Mesendoderm (in vitro differentiated cells): Measurements from ENCODE around the gene EYA2.

Experiments
- DNase-seq: peaks from one replicate; pipeline ENCODE4 v3.0.0; 2013
- H2AK5ac ChIP-seq: 2 replicates; pipeline ENCODE4 v1.6.1; 2013; ENCODE audit warnings: low read length, inconsistent platforms
- H2BK120ac ChIP-seq: 2 replicates; pipeline ENCODE4 v1.6.1; 2013; ENCODE audit warnings: low read depth, mild to moderate bottlenecking, low read length, moderate library complexity, mixed read lengths
- H2BK15ac ChIP-seq: replicated peaks from 2 replicates; pipeline ENCODE4 v1.6.1; 2013; ENCODE audit warnings: low read depth, mild to moderate bottlenecking, moderate library complexity
- H2BK5ac ChIP-seq: 2 replicates; pipeline ENCODE4 v1.6.1; 2013; ENCODE audit warnings: low read length, inconsistent platforms
- H3K18ac ChIP-seq: 2 replicates; pipeline ENCODE4 v1.6.1; 2013; ENCODE audit warnings: mild to moderate bottlenecking, low read length, mixed read lengths
- H3K23ac ChIP-seq: one replicate; pipeline ENCODE4 v1.6.1; 2013; ENCODE audit warnings: low read length
- H3K27ac ChIP-seq: 2 replicates; pipeline ENCODE4 v1.5.1; 2013; ENCODE audit warnings: low read depth, mild to moderate bottlenecking, inconsistent platforms, low read length, moderate library complexity
- H3K27me3 ChIP-seq: 2 replicates; pipeline ENCODE4 v1.6.1; 2013; ENCODE audit warnings: low read length, control low read depth, mild to moderate bottlenecking, inconsistent platforms; ENCODE audit not compliant: insufficient read depth, poor library complexity
- H3K36me3 ChIP-seq: 2 replicates; pipeline ENCODE4 v1.6.1; 2013; ENCODE audit warnings: low read length, inconsistent platforms; ENCODE audit not compliant: control insufficient read depth, insufficient read depth
- H3K4ac ChIP-seq: one replicate; pipeline ENCODE4 v1.6.1; 2013; ENCODE audit warnings: low read depth, mild to moderate bottlenecking, low read length, moderate library complexity
- H3K4me1 ChIP-seq: 2 replicates; pipeline ENCODE4 v1.6.1; 2013; ENCODE audit warnings: low read depth, low read length, inconsistent platforms; ENCODE audit not compliant: control insufficient read depth
- H3K4me2 ChIP-seq: 2 replicates; pipeline ENCODE4 v1.6.1; 2013; ENCODE audit warnings: low read length
- H3K4me3 ChIP-seq: 2 replicates; pipeline ENCODE4 v1.5.1; 2013; ENCODE audit warnings: mild to moderate bottlenecking, low read length
- H3K56ac ChIP-seq: one replicate; pipeline ENCODE4 v1.6.1; 2013; ENCODE audit warnings: low read length
- H3K79me1 ChIP-seq: 2 replicates; pipeline ENCODE4 v1.6.1; 2013; ENCODE audit warnings: low read length, inconsistent platforms
- H3K79me2 ChIP-seq: 2 replicates; pipeline ENCODE4 v1.6.1; 2013; ENCODE audit warnings: mild to moderate bottlenecking, low read length; ENCODE audit not compliant: control insufficient read depth, insufficient read depth
- H3K9ac ChIP-seq: 2 replicates; pipeline ENCODE4 v1.6.1; 2013; ENCODE audit warnings: low read length, inconsistent platforms
- H4K5ac ChIP-seq: one replicate; pipeline ENCODE4 v1.6.1; 2013; ENCODE audit warnings: low read length
- H4K8ac ChIP-seq: one replicate; pipeline ENCODE4 v1.6.1; 2013; ENCODE audit warnings: low read depth, mild to moderate bottlenecking, control low read depth, low read length, moderate library complexity
- WGBS: extraction: QIAGEN DNeasy Blood & Tissue Kit; methylation state at CpG from one replicate; pipeline ENCODE4 v1.1.7; 2013; ENCODE audit warnings: low lambda C conversion rate, missing lambda C conversion rate; ENCODE audit not compliant: insufficient coverage; ENCODE audit errors: extremely low coverage; 5-methylcytosine and 5-hydroxymethylcytosine counted together

Gene EYA2

DNA sequence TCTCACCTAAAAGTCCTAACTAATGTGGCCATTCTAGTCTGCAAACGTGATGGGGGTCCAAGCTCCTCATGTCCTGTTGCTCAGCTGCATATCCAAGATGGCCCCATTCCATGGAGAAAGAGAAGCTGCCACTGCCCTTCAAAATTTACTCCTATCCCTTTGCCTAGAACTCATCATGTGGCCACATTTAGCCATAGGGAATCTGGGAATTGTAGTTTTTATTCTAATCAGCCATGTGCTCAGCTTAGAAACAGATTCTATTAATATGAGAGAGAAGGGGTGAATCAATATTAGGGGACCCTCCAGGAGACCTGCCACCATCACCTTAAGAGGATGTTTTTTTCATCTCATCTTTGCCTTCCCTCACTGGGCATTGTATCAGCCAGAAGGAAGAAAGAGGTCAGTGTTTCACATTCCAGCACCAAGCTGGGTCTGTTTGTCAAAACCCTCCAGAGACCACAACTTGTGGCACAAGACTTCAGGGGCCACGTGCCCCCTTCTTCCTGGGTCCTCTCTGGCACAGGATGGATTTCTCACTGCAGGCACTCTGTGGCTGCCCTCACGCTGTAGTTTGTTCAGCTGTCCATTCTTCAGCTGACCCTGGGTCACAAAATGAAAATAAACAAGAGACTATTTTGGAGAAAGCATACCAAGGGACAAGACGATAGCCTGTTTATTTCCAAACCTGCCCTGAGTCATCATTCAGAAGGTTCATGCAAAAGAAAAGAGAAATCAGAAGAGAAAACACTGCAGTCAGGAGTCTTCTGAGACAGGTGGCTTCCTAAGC, 172.0 kb downstream of the EYA2 start:
- Histone ChIP-seq H3K4me2 (no peak overlapping the region), H2BK120ac (no peak overlapping the region), H2AK5ac (no peak overlapping the region), H3K18ac (no peak overlapping the region), H3K79me2 (no peaks in the 10 kb centered on the region), H3K56ac (no peak overlapping the region), H3K9ac (no peak overlapping the region), H3K27ac (no peak overlapping the region), H2BK15ac (no peak overlapping the region), H4K8ac (no peak overlapping the region), H3K27me3 (no peaks in the 10 kb centered on the region), H3K79me1 (no peaks in the 10 kb centered on the region), H2BK5ac (no peak overlapping the region), H4K5ac (no peak overlapping the region), H3K4me3 (no peak overlapping the region), H3K4me1 (no peaks in the 10 kb centered on the region), H3K36me3 (no peaks in the 10 kb centered on the region), H3K23ac (no peak overlapping the region), H3K4ac (no peak overlapping the region)
- WGBS = no CpG with 5 or more reads among the region's 4 CpGs
- DNase-seq = no peak

DNA sequence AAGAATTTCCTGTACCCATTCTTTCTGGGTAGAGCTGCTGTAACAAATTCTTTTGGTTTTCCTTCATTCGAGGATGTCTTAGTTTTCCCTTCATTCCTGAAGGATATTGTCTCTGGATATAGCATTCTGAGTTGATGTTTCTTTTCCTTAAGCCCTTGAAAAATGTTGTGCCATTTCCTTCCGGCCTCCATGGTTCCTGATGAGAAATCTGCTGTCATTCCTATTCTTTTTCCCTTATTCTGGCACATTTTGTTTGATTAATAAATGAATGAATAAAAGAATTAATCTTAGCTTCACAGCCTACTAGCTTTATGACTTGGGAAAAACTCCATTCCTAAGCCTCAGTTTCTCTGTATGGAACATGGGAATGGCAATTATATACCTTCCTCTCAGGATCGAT, 173.1 kb downstream of the EYA2 start:
- no peaks in the 10 kb centered on the region for H3K36me3 ChIP-seq
- no peak overlapping the region for H2AK5ac ChIP-seq
- no peak overlapping the region for H3K23ac ChIP-seq
- no peak overlapping the region for H3K9ac ChIP-seq
- H3K79me2 ChIP-seq = no peaks in the 10 kb centered on the region
- no peak overlapping the region for H3K4me2 ChIP-seq
- no CpG with 5 or more reads among the region's 3 CpGs for WGBS
- H3K27ac ChIP-seq = no peak overlapping the region
- no peak overlapping the region for H2BK15ac ChIP-seq
- DNase-seq = no peak
- no peak overlapping the region for H3K56ac ChIP-seq
- H2BK120ac ChIP-seq = no peak overlapping the region
- H3K4me1 ChIP-seq = no peaks in the 10 kb centered on the region
- no peak overlapping the region for H3K4ac ChIP-seq
- no peak overlapping the region for H3K4me3 ChIP-seq
- no peak overlapping the region for H3K18ac ChIP-seq
- H4K8ac ChIP-seq = no peak overlapping the region
- no peak overlapping the region for H4K5ac ChIP-seq
- no peaks in the 10 kb centered on the region for H3K27me3 ChIP-seq
- H2BK5ac ChIP-seq = no peak overlapping the region
- H3K79me1 ChIP-seq = no peaks in the 10 kb centered on the region

DNA sequence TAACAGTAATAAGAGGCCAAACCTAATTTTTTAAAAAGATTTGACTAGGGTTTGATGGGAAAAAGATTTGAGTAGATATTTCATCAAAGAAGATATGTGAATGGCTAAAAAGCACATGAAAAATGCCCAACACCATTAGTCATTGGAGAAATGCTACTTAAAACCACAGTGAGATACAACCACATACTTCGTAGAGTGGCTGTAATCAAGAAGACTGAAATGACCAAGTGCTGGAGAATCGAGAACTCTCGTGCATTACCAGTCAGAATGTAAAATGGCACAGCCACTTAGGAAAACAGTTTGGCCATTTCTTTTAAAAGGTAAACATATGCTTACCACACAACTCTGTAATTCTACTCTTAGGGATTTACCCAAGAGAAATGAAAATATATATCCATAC, 175.5 kb downstream of the EYA2 start:
- Histone ChIP-seq H3K4ac (no peak overlapping the region), H3K4me3 (no peak overlapping the region), H3K27me3 (no peaks in the 10 kb centered on the region), H4K5ac (no peak overlapping the region), H3K36me3 (no peaks in the 10 kb centered on the region), H3K23ac (no peak overlapping the region), H2BK15ac (no peak overlapping the region), H3K56ac (no peak overlapping the region), H3K4me2 (no peak overlapping the region), H3K79me2 (no peaks in the 10 kb centered on the region), H2AK5ac (no peak overlapping the region), H3K4me1 (no peaks in the 10 kb centered on the region), H3K27ac (no peak overlapping the region), H2BK5ac (no peak overlapping the region), H3K9ac (no peak overlapping the region), H3K18ac (no peak overlapping the region), H4K8ac (no peak overlapping the region), H2BK120ac (no peak overlapping the region), H3K79me1 (no peaks in the 10 kb centered on the region)
- no CpG with 5 or more reads among the region's 3 CpGs for WGBS
- no peak for DNase-seq

DNA sequence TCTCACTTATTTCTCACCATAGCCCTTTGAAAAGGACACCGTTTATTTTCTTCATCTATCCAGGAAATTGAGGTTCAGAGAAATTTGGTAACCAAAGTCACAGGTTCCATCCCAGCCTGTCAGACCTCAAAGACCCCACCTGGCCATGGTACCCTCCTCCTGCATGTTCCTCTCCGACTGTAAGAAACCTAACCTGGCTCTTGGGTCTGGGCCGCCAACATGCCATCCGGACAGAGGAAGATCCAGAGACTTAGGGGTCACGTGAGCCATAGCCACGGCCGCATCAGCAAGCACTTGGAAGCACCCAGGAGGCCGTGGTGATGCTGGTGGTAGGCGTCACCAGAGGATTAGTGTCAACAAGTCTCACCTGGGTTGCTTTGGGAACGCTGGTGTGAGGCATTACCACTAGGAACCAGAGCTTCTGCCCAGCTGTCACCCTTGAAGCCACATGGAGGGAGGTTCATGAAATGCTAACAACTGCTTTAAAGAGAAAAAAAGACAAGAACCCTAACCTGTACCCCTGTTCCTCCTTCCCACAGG, 177.1 kb downstream of the EYA2 start:
- no CpG with 5 or more reads among the region's 10 CpGs for WGBS
- H4K5ac ChIP-seq = no peak overlapping the region
- H3K23ac ChIP-seq = no peak overlapping the region
- no peak overlapping the region for H2AK5ac ChIP-seq
- no peak overlapping the region for H3K27ac ChIP-seq
- no peak overlapping the region for H3K4ac ChIP-seq
- no peak overlapping the region for H3K4me3 ChIP-seq
- H2BK5ac ChIP-seq = no peak overlapping the region
- no peak for DNase-seq
- H3K27me3 ChIP-seq = no peaks in the 10 kb centered on the region
- H3K79me1 ChIP-seq = no peaks in the 10 kb centered on the region
- H3K9ac ChIP-seq = no peak overlapping the region
- H3K79me2 ChIP-seq = no peaks in the 10 kb centered on the region
- H3K4me1 ChIP-seq = no peaks in the 10 kb centered on the region
- no peak overlapping the region for H4K8ac ChIP-seq
- no peaks in the 10 kb centered on the region for H3K36me3 ChIP-seq
- no peak overlapping the region for H2BK120ac ChIP-seq
- H3K56ac ChIP-seq = no peak overlapping the region
- H3K4me2 ChIP-seq = no peak overlapping the region
- no peak overlapping the region for H3K18ac ChIP-seq
- no peak overlapping the region for H2BK15ac ChIP-seq

DNA sequence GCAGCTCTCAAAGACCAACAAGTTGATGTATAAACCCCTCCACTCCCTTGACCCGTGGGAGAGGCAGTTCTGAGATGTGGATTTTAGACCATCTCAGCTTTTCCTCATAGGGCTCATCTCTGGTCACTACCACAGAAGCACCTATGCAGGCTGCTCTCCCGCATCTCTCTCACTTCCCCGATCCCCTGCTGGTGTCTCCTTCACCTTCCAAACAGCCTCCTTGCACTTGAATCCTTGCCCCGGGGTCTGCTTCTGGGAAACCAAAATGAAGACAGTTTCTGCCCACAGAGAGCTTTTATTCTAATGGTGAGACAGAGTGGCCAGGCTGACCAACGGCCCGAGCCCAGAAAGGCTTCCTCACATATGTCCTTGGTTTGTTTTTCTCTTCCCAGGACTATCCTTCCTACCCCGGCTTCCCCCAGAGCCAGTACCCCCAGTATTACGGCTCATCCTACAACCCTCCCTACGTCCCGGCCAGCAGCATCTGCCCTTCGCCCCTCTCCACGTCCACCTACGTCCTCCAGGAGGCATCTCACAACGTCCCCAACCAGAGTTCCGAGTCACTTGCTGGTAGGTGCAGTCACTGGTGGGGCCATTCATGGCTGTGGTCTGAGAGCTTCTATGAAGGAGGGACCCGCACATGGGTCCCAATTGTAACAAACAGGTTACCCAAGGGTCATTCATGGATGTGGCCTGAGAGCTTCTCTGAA, 179.3 kb downstream of the EYA2 start:
- no peak overlapping the region for H3K9ac ChIP-seq
- H3K27me3 ChIP-seq = no peaks in the 10 kb centered on the region
- no peak overlapping the region for H2BK5ac ChIP-seq
- no peak for DNase-seq
- H3K56ac ChIP-seq = no peak overlapping the region
- no peak overlapping the region for H2BK15ac ChIP-seq
- no CpG with 5 or more reads among the region's 16 CpGs for WGBS
- no peak overlapping the region for H3K4me3 ChIP-seq
- H4K8ac ChIP-seq = no peak overlapping the region
- H3K23ac ChIP-seq = no peak overlapping the region
- H3K27ac ChIP-seq = no peak overlapping the region
- H2AK5ac ChIP-seq = no peak overlapping the region
- H4K5ac ChIP-seq = no peak overlapping the region
- H3K18ac ChIP-seq = no peak overlapping the region
- no peaks in the 10 kb centered on the region for H3K79me2 ChIP-seq
- no peak overlapping the region for H3K4me2 ChIP-seq
- no peak overlapping the region for H3K4ac ChIP-seq
- H3K36me3 ChIP-seq = no peaks in the 10 kb centered on the region
- H3K79me1 ChIP-seq = no peaks in the 10 kb centered on the region
- H3K4me1 ChIP-seq = no peaks in the 10 kb centered on the region
- no peak overlapping the region for H2BK120ac ChIP-seq
